HEK293 (cell line): Measurements from ENCODE around the gene ADNP.

ENCODE experiments used
- CTCF ChIA-PET: fragments of 350-600 bp; formaldehyde crosslinking; extraction: SDS; loops from one replicate; lab custom pipeline; 2021; ENCODE audit warnings: antibody characterized with exemption; lab: Yijun Ruan, JAX
- POLR2A ChIA-PET: fragments of 300-600 bp; formaldehyde crosslinking; extraction: SDS; loops from one replicate; lab custom pipeline; 2020; ENCODE audit warnings: antibody characterized with exemption, inconsistent platforms; lab: Yijun Ruan, JAX
- H3K27ac ChIP-seq: fragments of 200-500 bp; sonication (Bioruptor generic); 2 replicates; pipeline ENCODE4 v1.5.1; 2014; ENCODE audit warnings: low read depth, low read length, control low read depth, inconsistent platforms; ENCODE audit errors: extremely low read depth
- H3K36me3 ChIP-seq, 2 experiments: fragments of 200-500 bp in 1 of 2; sonication (Bioruptor generic) in 1 of 2; 1 replicate in 1 of 2; 2 replicates in 1 of 2; pipeline ENCODE4 v1.5.1; 2014 to 2017; ENCODE audit warnings: inconsistent platforms in 2 of 2, low read length in 2 of 2; ENCODE audit not compliant: control insufficient read depth in 2 of 2, insufficient read depth in 1 of 2
- H3K4me1 ChIP-seq: fragments of 200-500 bp; sonication (Bioruptor generic); 2 replicates; pipeline ENCODE4 v1.5.1; 2014; ENCODE audit warnings: mild to moderate bottlenecking, low read length, inconsistent platforms; ENCODE audit not compliant: control insufficient read depth, insufficient read depth
- H3K4me3 ChIP-seq: 2 replicates; pipeline ENCODE4 v1.5.1; 2011; ENCODE audit warnings: low read depth, mild to moderate bottlenecking, control low read depth, low read length, moderate library complexity
- H3K9me3 ChIP-seq: fragments of 200-500 bp; sonication (Bioruptor generic); 2 replicates; pipeline ENCODE4 v1.5.1; 2014; ENCODE audit warnings: low read depth, low read length, inconsistent platforms; ENCODE audit not compliant: control insufficient read depth, insufficient read depth
- BCL11B ChIP-seq: fragments of 450-650 bp; formaldehyde crosslinking; IDR thresholded peaks from 2 replicates; pipeline ENCODE4 v1.5.1; 2016; ENCODE audit warnings: low read depth, missing biosample characterization, missing genetic modification characterization
- GLI2 ChIP-seq: fragments of 450-650 bp; formaldehyde crosslinking; IDR thresholded peaks from 2 replicates; pipeline ENCODE4; 2017; ENCODE audit warnings: missing biosample characterization, missing genetic modification characterization, low read depth, borderline replicate concordance
- GLIS1 ChIP-seq: fragments of 450-650 bp; formaldehyde crosslinking; IDR thresholded peaks from 2 replicates; pipeline ENCODE4 v1.5.1; 2016; ENCODE audit warnings: missing biosample characterization, missing genetic modification characterization
- KLF7 ChIP-seq: fragments of 450-650 bp; formaldehyde crosslinking; IDR thresholded peaks from 2 replicates; pipeline ENCODE4 v1.5.1; 2016; ENCODE audit warnings: missing biosample characterization, missing genetic modification characterization, borderline replicate concordance
- KLF9 ChIP-seq: fragments of 450-650 bp; formaldehyde crosslinking; IDR thresholded peaks from 2 replicates; pipeline ENCODE4 v1.5.1; 2016; ENCODE audit warnings: missing biosample characterization, missing genetic modification characterization, low read depth
- OVOL3 ChIP-seq: fragments of 450-650 bp; formaldehyde crosslinking; IDR thresholded peaks from 2 replicates; pipeline ENCODE4 v1.5.1; 2016; ENCODE audit warnings: missing biosample characterization, missing genetic modification characterization
- YY2 ChIP-seq: fragments of 450-650 bp; formaldehyde crosslinking; IDR thresholded peaks from 2 replicates; pipeline ENCODE4 v1.5.1; 2016; ENCODE audit warnings: missing biosample characterization, missing genetic modification characterization
- ZBTB17 ChIP-seq: fragments of 450-650 bp; formaldehyde crosslinking; IDR thresholded peaks from 2 replicates; pipeline ENCODE4 v1.5.1; 2016; ENCODE audit warnings: missing biosample characterization, missing genetic modification characterization
- ZBTB7A ChIP-seq: fragments of 450-650 bp; formaldehyde crosslinking; IDR thresholded peaks from 2 replicates; pipeline ENCODE4 v1.5.1; 2016; ENCODE audit warnings: low read depth, missing biosample characterization, missing genetic modification characterization
- ZFP37 ChIP-seq: fragments of 450-650 bp; formaldehyde crosslinking; IDR thresholded peaks from 2 replicates; pipeline ENCODE4 v1.5.1; 2016; ENCODE audit warnings: missing biosample characterization, missing genetic modification characterization
- ZNF133 ChIP-seq: fragments of 450-650 bp; formaldehyde crosslinking; IDR thresholded peaks from 2 replicates; pipeline ENCODE4 v1.5.1; 2016; ENCODE audit warnings: missing biosample characterization, missing genetic modification characterization
- ZNF175 ChIP-seq: fragments of 450-650 bp; formaldehyde crosslinking; IDR thresholded peaks from 2 replicates; pipeline ENCODE4 v1.5.1; 2016; ENCODE audit warnings: missing biosample characterization, missing genetic modification characterization
- ZNF211 ChIP-seq: fragments of 450-650 bp; formaldehyde crosslinking; IDR thresholded peaks from 2 replicates; pipeline ENCODE4 v1.5.1; 2016; ENCODE audit warnings: low read depth, missing biosample characterization, missing genetic modification characterization
- ZNF292 ChIP-seq: fragments of 450-650 bp; formaldehyde crosslinking; IDR thresholded peaks from 2 replicates; pipeline ENCODE4 v1.5.1; 2016; ENCODE audit warnings: low read depth, missing biosample characterization, missing genetic modification characterization, borderline replicate concordance
- ZNF302 ChIP-seq: fragments of 450-650 bp; formaldehyde crosslinking; IDR thresholded peaks from 2 replicates; pipeline ENCODE4 v1.5.1; 2016; ENCODE audit warnings: missing biosample characterization, missing genetic modification characterization, low read depth
- ZNF391 ChIP-seq: fragments of 450-650 bp; formaldehyde crosslinking; IDR thresholded peaks from 2 replicates; pipeline ENCODE4 v1.5.1; 2016; ENCODE audit warnings: low read depth, missing biosample characterization, missing genetic modification characterization, borderline replicate concordance
- ZNF555 ChIP-seq: fragments of 450-650 bp; formaldehyde crosslinking; conservative IDR thresholded peaks from 2 replicates; pipeline ENCODE4 v1.5.1; 2017; ENCODE audit warnings: missing biosample characterization, mild to moderate bottlenecking, missing genetic modification characterization, inconsistent platforms
- ZNF600 ChIP-seq: fragments of 450-650 bp; formaldehyde crosslinking; IDR thresholded peaks from 2 replicates; pipeline ENCODE4 v1.5.1; 2016; ENCODE audit warnings: missing biosample characterization, missing genetic modification characterization
- ZNF792 ChIP-seq: fragments of 450-650 bp; formaldehyde crosslinking; IDR thresholded peaks from 2 replicates; pipeline ENCODE4 v1.5.1; 2016; ENCODE audit warnings: missing biosample characterization, missing genetic modification characterization
- ZXDB ChIP-seq: fragments of 450-650 bp; formaldehyde crosslinking; IDR thresholded peaks from 2 replicates; pipeline ENCODE4 v1.5.1; 2016; ENCODE audit warnings: missing biosample characterization, missing genetic modification characterization
- TF ChIP-seq, protein P1 (sequence below): fragments of 450-650 bp; formaldehyde crosslinking; IDR thresholded peaks from 2 replicates; pipeline ENCODE4 v1.5.1; 2017; ENCODE audit warnings: missing biosample characterization, missing genetic modification characterization
- TF ChIP-seq, protein P2 (sequence below): fragments of 450-650 bp; formaldehyde crosslinking; IDR thresholded peaks from 2 replicates; pipeline ENCODE4 v1.5.1; 2016; ENCODE audit warnings: missing biosample characterization, missing genetic modification characterization
- TF ChIP-seq, protein P3 (sequence below): fragments of 450-650 bp; formaldehyde crosslinking; IDR thresholded peaks from 2 replicates; pipeline ENCODE4 v1.5.1; 2016; ENCODE audit warnings: missing biosample characterization, missing genetic modification characterization
- TF ChIP-seq, protein P4 (sequence below): fragments of 450-650 bp; formaldehyde crosslinking; IDR thresholded peaks from 2 replicates; pipeline ENCODE4 v1.5.1; 2016; ENCODE audit warnings: missing biosample characterization, missing genetic modification characterization
- TF ChIP-seq, protein P5 (sequence below): fragments of 450-650 bp; formaldehyde crosslinking; IDR thresholded peaks from 2 replicates; pipeline ENCODE4 v1.5.1; 2016; ENCODE audit warnings: missing biosample characterization, missing genetic modification characterization
- TF ChIP-seq, protein P6 (sequence below): fragments of 450-650 bp; formaldehyde crosslinking; IDR thresholded peaks from 2 replicates; pipeline ENCODE4 v1.5.1; 2016; ENCODE audit warnings: missing biosample characterization, missing genetic modification characterization, low read depth

Gene ADNP

DNA sequence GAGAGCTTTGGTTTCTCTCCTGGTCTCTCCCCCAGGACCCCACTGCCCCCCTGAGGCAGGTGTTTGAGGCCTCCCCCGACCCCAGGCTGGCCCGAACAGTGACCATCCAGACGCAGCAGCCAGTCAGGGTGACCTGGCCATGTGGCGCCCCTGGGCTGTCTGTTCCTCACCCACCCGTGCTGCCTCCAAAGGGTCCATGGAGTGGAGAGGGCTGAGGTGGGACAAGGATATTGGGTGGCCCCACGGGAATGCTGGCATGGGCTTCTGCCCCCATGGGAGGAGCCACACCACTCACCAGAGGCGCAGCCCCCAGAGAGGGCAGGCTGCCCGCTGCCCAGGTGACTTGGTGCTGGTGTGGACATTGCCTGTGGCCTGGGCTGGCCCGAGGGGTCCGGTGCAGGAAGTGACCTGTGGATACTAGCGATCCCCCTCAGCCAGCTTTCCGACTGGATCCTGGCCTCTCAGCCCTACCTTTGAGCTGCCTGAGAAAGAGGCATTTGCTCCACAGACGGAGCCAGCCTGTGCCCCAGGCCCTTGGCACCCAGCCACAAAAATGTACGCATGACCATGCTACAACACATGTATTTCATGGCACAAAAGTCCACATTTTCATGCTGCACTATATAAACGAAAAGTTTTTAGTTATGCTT lies 85.5 kb downstream of the ADNP start:
- peaks cover 0 to 6% of the 10 kb centered on the region in 2 experiments; a peak in 1 of 3 replicates for H3K36me3 ChIP-seq
- H3K27ac ChIP-seq: no peak overlapping the region
- ChIA-PET POLR2A (interaction anchor here (1.4 kb wide), 1 partner anchor 55 kb away, joined by 3 read pairs; no protein-coding TSS in a partner anchor), CTCF (interaction anchor here (0.5 to 0.9 kb wide), 3 partner anchors 28 to 230 kb away, joined by 3 read pairs; no protein-coding TSS in a partner anchor)
- no peak overlapping the region for H3K4me3 ChIP-seq
- H3K9me3 ChIP-seq: no peaks in the 10 kb centered on the region
- peaks cover 4% of the 10 kb centered on the region; the same call in 1 of the 2 replicates for H3K4me1 ChIP-seq
- TF ChIP-seq, protein P1, sequence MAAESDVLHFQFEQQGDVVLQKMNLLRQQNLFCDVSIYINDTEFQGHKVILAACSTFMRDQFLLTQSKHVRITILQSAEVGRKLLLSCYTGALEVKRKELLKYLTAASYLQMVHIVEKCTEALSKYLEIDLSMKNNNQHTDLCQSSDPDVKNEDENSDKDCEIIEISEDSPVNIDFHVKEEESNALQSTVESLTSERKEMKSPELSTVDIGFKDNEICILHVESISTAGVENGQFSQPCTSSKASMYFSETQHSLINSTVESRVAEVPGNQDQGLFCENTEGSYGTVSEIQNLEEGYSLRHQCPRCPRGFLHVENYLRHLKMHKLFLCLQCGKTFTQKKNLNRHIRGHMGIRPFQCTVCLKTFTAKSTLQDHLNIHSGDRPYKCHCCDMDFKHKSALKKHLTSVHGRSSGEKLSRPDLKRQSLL (tag by site-specific recombination): no peak
- no peak for TF ChIP-seq ZNF175 (tag by site-specific recombination)
- no peak for TF ChIP-seq OVOL3 (tag by site-specific recombination)
- TF ChIP-seq, protein P2, sequence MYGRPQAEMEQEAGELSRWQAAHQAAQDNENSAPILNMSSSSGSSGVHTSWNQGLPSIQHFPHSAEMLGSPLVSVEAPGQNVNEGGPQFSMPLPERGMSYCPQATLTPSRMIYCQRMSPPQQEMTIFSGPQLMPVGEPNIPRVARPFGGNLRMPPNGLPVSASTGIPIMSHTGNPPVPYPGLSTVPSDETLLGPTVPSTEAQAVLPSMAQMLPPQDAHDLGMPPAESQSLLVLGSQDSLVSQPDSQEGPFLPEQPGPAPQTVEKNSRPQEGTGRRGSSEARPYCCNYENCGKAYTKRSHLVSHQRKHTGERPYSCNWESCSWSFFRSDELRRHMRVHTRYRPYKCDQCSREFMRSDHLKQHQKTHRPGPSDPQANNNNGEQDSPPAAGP (tag by site-specific recombination): no peak
- TF ChIP-seq, protein P3, sequence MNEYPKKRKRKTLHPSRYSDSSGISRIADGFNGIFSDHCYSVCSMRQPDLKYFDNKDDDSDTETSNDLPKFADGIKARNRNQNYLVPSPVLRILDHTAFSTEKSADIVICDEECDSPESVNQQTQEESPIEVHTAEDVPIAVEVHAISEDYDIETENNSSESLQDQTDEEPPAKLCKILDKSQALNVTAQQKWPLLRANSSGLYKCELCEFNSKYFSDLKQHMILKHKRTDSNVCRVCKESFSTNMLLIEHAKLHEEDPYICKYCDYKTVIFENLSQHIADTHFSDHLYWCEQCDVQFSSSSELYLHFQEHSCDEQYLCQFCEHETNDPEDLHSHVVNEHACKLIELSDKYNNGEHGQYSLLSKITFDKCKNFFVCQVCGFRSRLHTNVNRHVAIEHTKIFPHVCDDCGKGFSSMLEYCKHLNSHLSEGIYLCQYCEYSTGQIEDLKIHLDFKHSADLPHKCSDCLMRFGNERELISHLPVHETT: no peak
- TF ChIP-seq ZNF133 (tag by site-specific recombination): no peak
- TF ChIP-seq ZXDB (tag by site-specific recombination): no peak
- TF ChIP-seq ZBTB17 (tag by site-specific recombination): no peak
- TF ChIP-seq ZNF211: no peak
- TF ChIP-seq ZFP37 (tag by site-specific recombination): no peak
- no peak for TF ChIP-seq ZBTB7A
- TF ChIP-seq YY2 (tag by site-specific recombination): no peak
- TF ChIP-seq GLI2 (tag by site-specific recombination): no peak
- TF ChIP-seq ZNF391 (tag by site-specific recombination): no peak
- TF ChIP-seq, protein P4, sequence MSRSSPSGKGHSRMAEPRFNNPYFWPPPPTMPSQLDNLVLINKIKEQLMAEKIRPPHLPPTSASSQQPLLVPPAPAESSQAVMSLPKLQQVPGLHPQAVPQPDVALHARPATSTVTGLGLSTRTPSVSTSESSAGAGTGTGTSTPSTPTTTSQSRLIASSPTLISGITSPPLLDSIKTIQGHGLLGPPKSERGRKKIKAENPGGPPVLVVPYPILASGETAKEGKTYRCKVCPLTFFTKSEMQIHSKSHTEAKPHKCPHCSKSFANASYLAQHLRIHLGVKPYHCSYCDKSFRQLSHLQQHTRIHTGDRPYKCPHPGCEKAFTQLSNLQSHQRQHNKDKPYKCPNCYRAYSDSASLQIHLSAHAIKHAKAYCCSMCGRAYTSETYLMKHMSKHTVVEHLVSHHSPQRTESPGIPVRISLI: no peak
- no peak for TF ChIP-seq ZNF555 (tag by site-specific recombination)

DNA sequence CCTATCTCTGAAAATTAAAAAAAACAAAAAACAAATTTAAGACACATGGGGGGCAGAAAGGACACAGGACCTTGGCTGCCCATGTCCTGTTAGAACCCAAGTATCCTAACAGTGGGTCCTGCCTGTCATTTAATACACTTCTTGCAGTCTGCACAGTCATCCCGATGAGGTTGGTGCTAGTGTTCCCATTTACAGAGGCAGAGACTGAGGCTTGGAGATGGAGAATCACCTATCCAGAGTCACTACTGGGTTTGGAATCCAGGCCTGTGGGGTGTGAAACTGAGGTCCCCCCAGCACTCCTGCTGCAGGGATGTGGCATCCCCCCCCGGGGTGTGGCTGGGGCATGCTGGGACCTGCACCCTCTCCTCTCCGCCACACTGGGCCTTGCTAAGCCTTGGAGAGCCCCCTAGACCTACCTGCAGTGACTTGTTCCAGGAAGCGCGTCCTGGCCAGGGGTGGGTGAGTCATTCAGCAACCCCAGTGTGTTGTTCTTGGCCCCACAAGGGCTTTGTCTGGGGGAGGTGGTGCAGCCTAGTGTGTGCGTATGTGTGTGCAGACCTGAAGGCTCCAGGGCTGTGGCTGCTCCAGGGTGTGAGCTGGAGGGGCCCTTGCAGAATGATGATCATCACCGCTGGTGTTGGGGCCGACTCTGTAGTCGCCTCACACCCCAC lies 86.7 kb downstream of the ADNP start:
- H3K4me3 ChIP-seq: no peak overlapping the region
- H3K9me3 ChIP-seq: no peaks in the 10 kb centered on the region
- CTCF ChIA-PET: no interaction called here
- H3K36me3 ChIP-seq: peaks cover 0 to 6% of the 10 kb centered on the region in 2 experiments; a peak in 1 of 3 replicates
- H3K27ac ChIP-seq: no peak overlapping the region
- peaks cover 4% of the 10 kb centered on the region; the same call in 1 of the 2 replicates for H3K4me1 ChIP-seq
- POLR2A ChIA-PET: no interaction called here
- TF ChIP-seq ZNF391 (tag by site-specific recombination): no peak
- TF ChIP-seq ZNF302 (tag by site-specific recombination): no peak
- no peak for TF ChIP-seq ZNF792 (tag by site-specific recombination)
- TF ChIP-seq KLF7 (tag by site-specific recombination): no peak
- TF ChIP-seq KLF9 (tag by site-specific recombination): no peak
- peak; percentile 53; the same call in 1 of the 2 replicates for TF ChIP-seq ZNF600 (tag by site-specific recombination)
- no peak for TF ChIP-seq ZNF292 (tag by site-specific recombination)
- peak; percentile 100 for TF ChIP-seq GLIS1 (tag by site-specific recombination)
- no peak for TF ChIP-seq BCL11B
- TF ChIP-seq, protein P5, sequence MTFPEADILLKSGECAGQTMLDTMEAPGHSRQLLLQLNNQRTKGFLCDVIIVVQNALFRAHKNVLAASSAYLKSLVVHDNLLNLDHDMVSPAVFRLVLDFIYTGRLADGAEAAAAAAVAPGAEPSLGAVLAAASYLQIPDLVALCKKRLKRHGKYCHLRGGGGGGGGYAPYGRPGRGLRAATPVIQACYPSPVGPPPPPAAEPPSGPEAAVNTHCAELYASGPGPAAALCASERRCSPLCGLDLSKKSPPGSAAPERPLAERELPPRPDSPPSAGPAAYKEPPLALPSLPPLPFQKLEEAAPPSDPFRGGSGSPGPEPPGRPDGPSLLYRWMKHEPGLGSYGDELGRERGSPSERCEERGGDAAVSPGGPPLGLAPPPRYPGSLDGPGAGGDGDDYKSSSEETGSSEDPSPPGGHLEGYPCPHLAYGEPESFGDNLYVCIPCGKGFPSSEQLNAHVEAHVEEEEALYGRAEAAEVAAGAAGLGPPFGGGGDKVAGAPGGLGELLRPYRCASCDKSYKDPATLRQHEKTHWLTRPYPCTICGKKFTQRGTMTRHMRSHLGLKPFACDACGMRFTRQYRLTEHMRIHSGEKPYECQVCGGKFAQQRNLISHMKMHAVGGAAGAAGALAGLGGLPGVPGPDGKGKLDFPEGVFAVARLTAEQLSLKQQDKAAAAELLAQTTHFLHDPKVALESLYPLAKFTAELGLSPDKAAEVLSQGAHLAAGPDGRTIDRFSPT (tag by site-specific recombination): peak; percentile 48; the same call in 1 of the 2 replicates
- TF ChIP-seq, protein P6, sequence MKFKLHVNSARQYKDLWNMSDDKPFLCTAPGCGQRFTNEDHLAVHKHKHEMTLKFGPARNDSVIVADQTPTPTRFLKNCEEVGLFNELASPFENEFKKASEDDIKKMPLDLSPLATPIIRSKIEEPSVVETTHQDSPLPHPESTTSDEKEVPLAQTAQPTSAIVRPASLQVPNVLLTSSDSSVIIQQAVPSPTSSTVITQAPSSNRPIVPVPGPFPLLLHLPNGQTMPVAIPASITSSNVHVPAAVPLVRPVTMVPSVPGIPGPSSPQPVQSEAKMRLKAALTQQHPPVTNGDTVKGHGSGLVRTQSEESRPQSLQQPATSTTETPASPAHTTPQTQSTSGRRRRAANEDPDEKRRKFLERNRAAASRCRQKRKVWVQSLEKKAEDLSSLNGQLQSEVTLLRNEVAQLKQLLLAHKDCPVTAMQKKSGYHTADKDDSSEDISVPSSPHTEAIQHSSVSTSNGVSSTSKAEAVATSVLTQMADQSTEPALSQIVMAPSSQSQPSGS (tag by site-specific recombination): no peak
